PC-3 (cell line): Measurements from ENCODE around the gene ISL1.

Experiments used
- EZH2 ChIP-seq: fragments of 300-600 bp; sonication (generic); IDR thresholded peaks from one replicate; pipeline ENCODE4 v1.6.1; 2017; ENCODE audit warnings: antibody characterized with exemption, mild to moderate bottlenecking, low read length; ENCODE audit not compliant: unreplicated experiment
- TF ChIP-seq, protein P1 (sequence below): fragments of 300-600 bp; sonication (generic); conservative IDR thresholded peaks from 2 replicates; pipeline ENCODE4 v1.5.1; 2017; ENCODE audit warnings: antibody characterized with exemption, low read depth, mild to moderate bottlenecking, low read length

DNA sequence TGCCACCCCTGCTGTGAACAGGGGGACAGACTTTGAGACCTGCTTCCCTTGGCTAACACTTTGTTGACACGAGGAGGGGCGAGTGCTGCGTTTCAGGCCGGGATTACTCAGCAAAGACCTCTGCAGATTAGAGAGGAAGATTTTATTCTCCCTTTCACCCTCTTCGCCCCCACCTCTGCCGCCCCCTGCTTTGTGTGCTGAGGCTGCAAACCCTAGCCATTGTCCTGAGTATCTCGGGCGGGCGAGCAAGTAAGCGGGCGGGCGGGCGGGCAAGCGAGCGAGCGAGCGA, 6.0 kb downstream of the ISL1 start:
- TF ChIP-seq, protein P1, sequence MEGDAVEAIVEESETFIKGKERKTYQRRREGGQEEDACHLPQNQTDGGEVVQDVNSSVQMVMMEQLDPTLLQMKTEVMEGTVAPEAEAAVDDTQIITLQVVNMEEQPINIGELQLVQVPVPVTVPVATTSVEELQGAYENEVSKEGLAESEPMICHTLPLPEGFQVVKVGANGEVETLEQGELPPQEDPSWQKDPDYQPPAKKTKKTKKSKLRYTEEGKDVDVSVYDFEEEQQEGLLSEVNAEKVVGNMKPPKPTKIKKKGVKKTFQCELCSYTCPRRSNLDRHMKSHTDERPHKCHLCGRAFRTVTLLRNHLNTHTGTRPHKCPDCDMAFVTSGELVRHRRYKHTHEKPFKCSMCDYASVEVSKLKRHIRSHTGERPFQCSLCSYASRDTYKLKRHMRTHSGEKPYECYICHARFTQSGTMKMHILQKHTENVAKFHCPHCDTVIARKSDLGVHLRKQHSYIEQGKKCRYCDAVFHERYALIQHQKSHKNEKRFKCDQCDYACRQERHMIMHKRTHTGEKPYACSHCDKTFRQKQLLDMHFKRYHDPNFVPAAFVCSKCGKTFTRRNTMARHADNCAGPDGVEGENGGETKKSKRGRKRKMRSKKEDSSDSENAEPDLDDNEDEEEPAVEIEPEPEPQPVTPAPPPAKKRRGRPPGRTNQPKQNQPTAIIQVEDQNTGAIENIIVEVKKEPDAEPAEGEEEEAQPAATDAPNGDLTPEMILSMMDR = no peak
- no peak for TF ChIP-seq EZH2
